SK-N-SH (cell line): ENCODE results near the gene SCAMP2.

ENCODE experiments used
- EZH2phosphoT487 ChIP-seq: fragments of 200-600 bp; sonication (generic); IDR thresholded peaks from 2 replicates; pipeline ENCODE4 v1.6.1; 2017; ENCODE audit warnings: low read depth, mixed run types, mild to moderate bottlenecking, antibody characterized with exemption, moderate library complexity, borderline replicate concordance
- FOXM1 ChIP-seq: IDR thresholded peaks from 2 replicates; pipeline ENCODE4 v1.4.0; 2012; ENCODE audit warnings: low read depth, mild to moderate bottlenecking
- MXI1 ChIP-seq: IDR thresholded peaks from 2 replicates; pipeline ENCODE4 v1.6.1; 2012; ENCODE audit warnings: mild to moderate bottlenecking, low read depth, low read length, improper control_type of control experiment
- POLR2AphosphoS5 ChIP-seq: IDR thresholded peaks from 2 replicates; pipeline ENCODE4 v1.6.1; 2012; ENCODE audit warnings: low read depth, low read length
- RCOR1 ChIP-seq: fragments of 150-350 bp; IDR thresholded peaks from 2 replicates; pipeline ENCODE4 v1.6.1; 2017; ENCODE audit warnings: antibody characterized with exemption, low read length
- TCF12 ChIP-seq: IDR thresholded peaks from 2 replicates; pipeline ENCODE4 v1.4.0; 2012
- YY1 ChIP-seq: IDR thresholded peaks from 2 replicates; pipeline ENCODE4 v1.4.0; 2012; ENCODE audit warnings: low read depth, mild to moderate bottlenecking
- TF ChIP-seq, protein P1 (sequence below): IDR thresholded peaks from 2 replicates; pipeline ENCODE4 v1.4.0; 2012; ENCODE audit warnings: low read depth, borderline replicate concordance
- TF ChIP-seq, protein P2 (sequence below): fragments of 200-600 bp; sonication (generic); IDR thresholded peaks from 2 replicates; pipeline ENCODE4 v1.6.1; 2017; ENCODE audit warnings: antibody characterized with exemption, mild to moderate bottlenecking, moderate library complexity

DNA sequence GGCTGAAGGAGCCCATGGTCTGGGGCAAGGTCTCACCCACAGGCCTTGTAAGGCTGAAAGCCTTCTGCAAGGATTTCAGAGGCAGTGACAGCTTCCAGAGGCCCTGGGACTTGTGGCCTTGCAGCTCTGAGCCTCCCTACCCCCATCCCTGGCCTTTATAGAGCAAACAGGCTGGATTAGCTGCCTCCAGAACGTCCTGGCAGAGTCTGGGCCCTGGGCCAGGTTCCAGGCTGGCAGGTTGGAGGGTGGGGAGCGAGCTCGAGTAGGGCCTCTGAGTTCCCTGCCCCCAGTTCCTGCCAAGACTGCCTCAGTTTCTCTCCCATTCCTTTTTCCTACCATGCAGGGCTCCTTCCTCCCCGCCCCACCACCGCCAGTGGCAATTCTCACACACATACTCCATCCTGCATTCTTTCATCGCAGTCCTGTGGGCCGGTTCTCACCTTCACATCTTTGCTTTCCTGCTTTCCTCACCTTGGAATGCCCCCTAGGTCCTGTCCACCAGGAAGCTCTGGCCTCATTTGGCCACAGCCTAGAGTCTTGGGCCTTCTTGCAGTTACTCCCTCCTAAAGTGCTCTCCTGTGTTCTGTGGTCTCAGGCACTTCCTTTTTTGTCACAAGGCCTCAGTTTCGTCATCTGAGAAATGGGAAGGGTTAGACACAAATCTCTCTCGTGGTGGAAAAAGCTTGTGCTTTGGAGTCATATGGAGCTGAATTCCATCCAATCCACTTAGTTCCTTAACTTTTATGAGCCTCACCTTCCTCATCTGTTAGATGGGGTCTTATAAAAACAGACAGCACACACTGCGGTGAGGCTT, 57.8 kb downstream of the SCAMP2 start:
- no peak for TF ChIP-seq POLR2AphosphoS5
- TF ChIP-seq, protein P1, sequence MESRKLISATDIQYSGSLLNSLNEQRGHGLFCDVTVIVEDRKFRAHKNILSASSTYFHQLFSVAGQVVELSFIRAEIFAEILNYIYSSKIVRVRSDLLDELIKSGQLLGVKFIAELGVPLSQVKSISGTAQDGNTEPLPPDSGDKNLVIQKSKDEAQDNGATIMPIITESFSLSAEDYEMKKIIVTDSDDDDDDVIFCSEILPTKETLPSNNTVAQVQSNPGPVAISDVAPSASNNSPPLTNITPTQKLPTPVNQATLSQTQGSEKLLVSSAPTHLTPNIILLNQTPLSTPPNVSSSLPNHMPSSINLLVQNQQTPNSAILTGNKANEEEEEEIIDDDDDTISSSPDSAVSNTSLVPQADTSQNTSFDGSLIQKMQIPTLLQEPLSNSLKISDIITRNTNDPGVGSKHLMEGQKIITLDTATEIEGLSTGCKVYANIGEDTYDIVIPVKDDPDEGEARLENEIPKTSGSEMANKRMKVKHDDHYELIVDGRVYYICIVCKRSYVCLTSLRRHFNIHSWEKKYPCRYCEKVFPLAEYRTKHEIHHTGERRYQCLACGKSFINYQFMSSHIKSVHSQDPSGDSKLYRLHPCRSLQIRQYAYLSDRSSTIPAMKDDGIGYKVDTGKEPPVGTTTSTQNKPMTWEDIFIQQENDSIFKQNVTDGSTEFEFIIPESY = no peak
- TF ChIP-seq, protein P2, sequence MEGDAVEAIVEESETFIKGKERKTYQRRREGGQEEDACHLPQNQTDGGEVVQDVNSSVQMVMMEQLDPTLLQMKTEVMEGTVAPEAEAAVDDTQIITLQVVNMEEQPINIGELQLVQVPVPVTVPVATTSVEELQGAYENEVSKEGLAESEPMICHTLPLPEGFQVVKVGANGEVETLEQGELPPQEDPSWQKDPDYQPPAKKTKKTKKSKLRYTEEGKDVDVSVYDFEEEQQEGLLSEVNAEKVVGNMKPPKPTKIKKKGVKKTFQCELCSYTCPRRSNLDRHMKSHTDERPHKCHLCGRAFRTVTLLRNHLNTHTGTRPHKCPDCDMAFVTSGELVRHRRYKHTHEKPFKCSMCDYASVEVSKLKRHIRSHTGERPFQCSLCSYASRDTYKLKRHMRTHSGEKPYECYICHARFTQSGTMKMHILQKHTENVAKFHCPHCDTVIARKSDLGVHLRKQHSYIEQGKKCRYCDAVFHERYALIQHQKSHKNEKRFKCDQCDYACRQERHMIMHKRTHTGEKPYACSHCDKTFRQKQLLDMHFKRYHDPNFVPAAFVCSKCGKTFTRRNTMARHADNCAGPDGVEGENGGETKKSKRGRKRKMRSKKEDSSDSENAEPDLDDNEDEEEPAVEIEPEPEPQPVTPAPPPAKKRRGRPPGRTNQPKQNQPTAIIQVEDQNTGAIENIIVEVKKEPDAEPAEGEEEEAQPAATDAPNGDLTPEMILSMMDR = no peak
- no peak for TF ChIP-seq RCOR1
- no peak for TF ChIP-seq YY1
- no peak for TF ChIP-seq TCF12
- no peak for TF ChIP-seq MXI1
- no peak for TF ChIP-seq FOXM1
- TF ChIP-seq EZH2phosphoT487 = no peak
